Brain microvascular endothelial cell (primary cell): ENCODE results near the gene PSMD6.
A peak's percentile ranks its signal among the peaks of the same experiment; 100 is the strongest.

Source experiments
- DNase-seq: peaks from one replicate; pipeline ENCODE4 v3.0.0-alpha.2; 2020
- H3K27ac ChIP-seq: fragments of 250-450 bp; sonication (Bioruptor Pico); 2 replicates; pipeline ENCODE4 v1.5.1; 2020; ENCODE audit warnings: mild to moderate bottlenecking, moderate library complexity
- H3K27me3 ChIP-seq: fragments of 250-450 bp; sonication (Bioruptor Pico); replicated peaks from 2 replicates; pipeline ENCODE4 v1.5.1; 2020; ENCODE audit warnings: mild to moderate bottlenecking
- H3K36me3 ChIP-seq: fragments of 250-450 bp; sonication (Bioruptor Pico); replicated peaks from 2 replicates; pipeline ENCODE4 v1.5.1; 2020; ENCODE audit warnings: mild to moderate bottlenecking
- H3K4me3 ChIP-seq: 2 replicates; pipeline ENCODE4 v1.5.1; 2011; ENCODE audit warnings: low read depth, mild to moderate bottlenecking, control low read depth, low read length, moderate library complexity
- in situ Hi-C: cut with HindIII; loops from 2 replicates; pipeline ENCODE4 v1.10.0; 2017; ENCODE audit warnings: low sequenced_read_pairs, low pct_ligation_motif_present
- TF ChIP-seq, protein P1 (sequence below): IDR thresholded peaks from 2 replicates; pipeline ENCODE4 v1.5.1; 2011; ENCODE audit warnings: low read depth, mild to moderate bottlenecking, moderate library complexity, low read length, control low read depth, inconsistent platforms; ENCODE audit errors: missing control alignments

The PSMD6 gene

DNA sequence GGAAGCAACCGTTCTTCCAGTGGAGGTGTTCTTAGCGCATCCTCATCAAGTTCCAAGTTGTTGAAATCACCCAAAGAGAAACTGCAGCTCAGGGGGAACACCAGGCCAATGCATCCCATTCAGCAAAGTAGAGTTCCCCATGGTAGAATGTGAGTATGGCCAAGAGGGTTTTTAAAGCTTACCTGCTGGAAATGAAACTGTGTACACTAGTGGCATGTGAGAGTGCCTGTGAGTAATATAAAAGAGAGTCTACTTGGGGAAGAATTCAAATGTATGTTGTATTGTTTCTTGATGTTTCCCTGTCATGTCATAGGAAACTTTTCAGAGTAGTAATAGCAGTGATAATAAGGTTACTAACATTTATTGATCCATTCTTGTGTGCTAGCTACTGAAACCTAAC, 43.3 kb downstream of the PSMD6 start:
- no peak for DNase-seq
- in situ Hi-C loops = no loop called here
- no peak overlapping the region for H3K27ac ChIP-seq
- H3K27me3 ChIP-seq = no peaks in the 10 kb centered on the region
- H3K36me3 ChIP-seq = peaks cover 5% of the 10 kb centered on the region
- H3K4me3 ChIP-seq = no peak overlapping the region
- TF ChIP-seq, protein P1, sequence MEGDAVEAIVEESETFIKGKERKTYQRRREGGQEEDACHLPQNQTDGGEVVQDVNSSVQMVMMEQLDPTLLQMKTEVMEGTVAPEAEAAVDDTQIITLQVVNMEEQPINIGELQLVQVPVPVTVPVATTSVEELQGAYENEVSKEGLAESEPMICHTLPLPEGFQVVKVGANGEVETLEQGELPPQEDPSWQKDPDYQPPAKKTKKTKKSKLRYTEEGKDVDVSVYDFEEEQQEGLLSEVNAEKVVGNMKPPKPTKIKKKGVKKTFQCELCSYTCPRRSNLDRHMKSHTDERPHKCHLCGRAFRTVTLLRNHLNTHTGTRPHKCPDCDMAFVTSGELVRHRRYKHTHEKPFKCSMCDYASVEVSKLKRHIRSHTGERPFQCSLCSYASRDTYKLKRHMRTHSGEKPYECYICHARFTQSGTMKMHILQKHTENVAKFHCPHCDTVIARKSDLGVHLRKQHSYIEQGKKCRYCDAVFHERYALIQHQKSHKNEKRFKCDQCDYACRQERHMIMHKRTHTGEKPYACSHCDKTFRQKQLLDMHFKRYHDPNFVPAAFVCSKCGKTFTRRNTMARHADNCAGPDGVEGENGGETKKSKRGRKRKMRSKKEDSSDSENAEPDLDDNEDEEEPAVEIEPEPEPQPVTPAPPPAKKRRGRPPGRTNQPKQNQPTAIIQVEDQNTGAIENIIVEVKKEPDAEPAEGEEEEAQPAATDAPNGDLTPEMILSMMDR = no peak

DNA sequence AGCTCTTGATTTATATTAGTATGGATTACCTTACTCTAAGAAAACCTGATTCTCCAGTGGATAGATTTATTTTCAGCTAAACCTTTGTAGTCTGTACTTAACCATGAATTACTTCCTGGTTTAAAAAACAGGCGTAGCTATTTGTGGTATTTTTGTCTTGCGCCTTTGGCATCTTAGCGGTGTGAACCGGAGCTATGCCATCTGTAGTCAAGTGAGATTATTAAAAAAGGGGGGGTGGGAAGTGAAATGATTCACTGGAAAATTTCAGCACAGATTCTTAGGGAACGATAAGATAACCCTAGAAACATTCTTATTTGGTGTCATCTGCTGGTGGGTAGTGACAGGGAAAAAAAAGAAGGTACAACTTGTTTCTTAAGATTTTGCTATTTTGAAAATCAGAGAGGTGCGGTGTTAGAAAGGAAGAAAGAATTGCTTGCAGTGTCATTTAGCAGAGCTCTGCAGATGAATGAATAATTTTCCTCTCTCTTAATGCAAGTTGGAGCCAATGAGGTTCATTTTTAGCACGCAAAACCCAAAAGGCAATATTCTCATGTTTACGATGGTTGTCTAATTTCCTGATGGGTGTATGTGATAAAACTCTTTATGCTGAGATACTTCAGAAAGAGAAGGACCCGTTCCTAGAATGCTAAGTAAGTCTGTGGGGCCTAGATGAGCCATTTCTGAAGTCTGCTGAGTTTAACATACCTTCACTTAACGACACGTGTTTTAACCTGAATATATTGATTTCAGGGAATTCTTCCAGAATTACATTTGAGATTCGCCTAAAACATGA, 44.0 kb downstream of the PSMD6 start:
- TF ChIP-seq, protein P1 = no peak
- in situ Hi-C loops = no loop called here
- Histone ChIP-seq H3K27me3 (no peaks in the 10 kb centered on the region), H3K27ac (peak overlapping the region; percentile 21), H3K4me3 (no peak overlapping the region), H3K36me3 (peaks cover 5% of the 10 kb centered on the region)
- DNase-seq = peak; percentile 40

DNA sequence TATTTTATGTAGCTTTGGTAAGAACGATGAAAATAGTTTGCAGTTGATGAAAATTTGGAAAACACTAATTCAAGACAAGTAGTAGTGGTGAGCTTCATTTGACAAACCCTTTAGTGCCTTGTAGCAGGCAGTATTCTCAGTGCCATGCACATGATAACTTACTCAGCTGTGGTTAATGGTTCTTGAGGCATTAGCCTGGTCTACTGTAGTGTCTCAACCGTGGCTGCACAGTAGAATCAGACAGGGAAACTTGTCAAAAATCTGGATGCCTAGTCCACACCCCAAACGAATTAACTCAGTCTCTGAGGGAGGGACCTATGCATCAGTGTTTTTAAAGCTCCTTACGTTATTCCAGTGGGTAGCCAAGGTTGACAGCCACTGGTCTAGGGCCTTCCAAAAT, 45.4 kb downstream of the PSMD6 start:
- Histone ChIP-seq H3K36me3 (peaks cover 5% of the 10 kb centered on the region), H3K4me3 (no peak overlapping the region), H3K27ac (no peak overlapping the region), H3K27me3 (no peaks in the 10 kb centered on the region)
- in situ Hi-C loops = no loop called here
- DNase-seq = no peak
- TF ChIP-seq, protein P1 = no peak

DNA sequence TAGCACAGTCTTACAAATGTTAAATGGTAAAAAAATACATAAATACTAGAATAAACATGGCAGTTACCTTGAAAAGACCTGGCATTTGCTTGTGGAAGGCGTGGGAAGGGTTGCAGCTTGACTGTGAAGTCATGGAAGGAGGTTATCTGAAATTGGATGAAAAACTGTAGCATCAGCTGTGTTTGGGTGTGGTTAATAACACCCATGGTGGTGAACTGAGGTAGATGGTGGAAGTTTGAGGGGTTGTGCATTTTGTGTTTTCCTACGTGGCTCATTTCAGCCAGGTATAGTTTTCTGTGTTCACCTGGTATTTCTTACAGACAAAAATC, 46.5 kb downstream of the PSMD6 start:
- TF ChIP-seq, protein P1 = no peak

DNA sequence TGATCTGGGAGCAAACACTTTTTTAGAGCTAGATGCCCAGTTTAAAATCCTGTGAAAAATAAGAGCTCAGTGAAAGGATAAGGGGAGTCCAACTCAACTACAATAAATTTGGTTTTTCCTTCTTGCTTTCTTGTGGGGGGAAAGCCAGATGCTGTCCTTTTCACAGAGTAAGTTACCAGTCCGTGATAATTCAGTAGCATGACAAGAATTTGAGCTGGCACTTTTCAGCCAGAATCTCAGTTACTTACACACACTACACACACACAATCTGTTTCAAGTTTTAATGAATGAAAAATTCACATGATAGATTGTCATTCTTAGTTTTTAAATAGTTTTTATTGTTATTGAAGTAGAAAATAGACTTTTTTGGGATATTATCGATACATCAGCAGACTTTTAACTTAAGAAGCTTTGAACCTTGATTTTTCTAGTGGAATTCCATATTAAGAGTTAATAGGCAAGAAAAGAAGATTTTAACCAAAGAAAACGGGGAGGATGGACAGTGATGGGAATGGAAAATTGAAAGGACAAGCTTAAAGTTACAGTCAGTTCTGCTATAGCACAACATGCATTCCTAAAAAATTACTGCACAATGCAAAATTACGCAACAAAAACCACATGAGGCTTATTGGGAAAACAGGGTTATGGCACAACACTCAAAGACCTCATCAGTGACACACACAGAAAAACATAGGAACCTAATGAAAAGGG, 47.0 kb downstream of the PSMD6 start:
- in situ Hi-C loops = no loop called here
- Histone ChIP-seq H3K4me3 (peak overlapping the region; percentile 20), H3K36me3 (peaks cover 5% of the 10 kb centered on the region), H3K27me3 (no peaks in the 10 kb centered on the region), H3K27ac (peak overlapping the region; percentile 86)
- TF ChIP-seq, protein P1 = no peak
- DNase-seq = peak; percentile 92

More for the DNA sequence above, 46.5 kb downstream of the PSMD6 start:
- no peak overlapping the region for H3K4me3 ChIP-seq
- in situ Hi-C loops = no loop called here
- H3K27ac ChIP-seq = peak overlapping the region; percentile 86
- DNase-seq = no peak
- H3K36me3 ChIP-seq = peaks cover 5% of the 10 kb centered on the region
- no peaks in the 10 kb centered on the region for H3K27me3 ChIP-seq
